Thyroid gland (tissue), 4 donors: ENCODE results near the gene EML5. TPM values are rescaled to one million over a fixed set of nuclear protein-coding genes. Genes with fewer than 3 reads are reported as not detected.

Experiments
- DNase-seq, 2 donors: peaks; one replicate each; pipeline ENCODE4 v3.0.0-alpha.2; 2019
- H3K27ac ChIP-seq, 3 donors: fragments of 200-600 bp; sonication (generic); 1 replicate in 2 of 3; 2 replicates in 1 of 3; pipeline ENCODE4 v1.5.1; 2016 to 2019; ENCODE audit warnings: mild to moderate bottlenecking in 1 of 3, moderate library complexity in 1 of 3
- H3K27me3 ChIP-seq: fragments of 200-600 bp; sonication (generic); one replicate; pipeline ENCODE4 v1.5.1; 2019
- H3K36me3 ChIP-seq, 2 donors: fragments of 200-600 bp; sonication (generic); one replicate each; pipeline ENCODE4 v1.5.1; 2016 to 2019
- H3K4me1 ChIP-seq, 2 donors: fragments of 200-600 bp; sonication (generic); one replicate each; pipeline ENCODE4 v1.5.1; 2017 to 2019
- H3K4me3 ChIP-seq, 3 donors: fragments of 200-600 bp; sonication (generic); replicated peaks in 1 of 3; 1 replicate in 2 of 3; 2 replicates in 1 of 3; pipeline ENCODE4 v1.5.1; 2016; ENCODE audit warnings: mild to moderate bottlenecking in 1 of 3
- H3K9me3 ChIP-seq: fragments of 200-600 bp; sonication (generic); one replicate; pipeline ENCODE4 v1.5.1; 2017
- CTCF ChIP-seq, 6 experiments: fragments of 200-600 bp in 3 of 6; fragments of 450-650 bp in 3 of 6; sonication (generic) in 3 of 6; IDR thresholded peaks; one replicate each; pipeline ENCODE4 v1.5.1; 2016 to 2019; ENCODE audit warnings: antibody characterized with exemption in 6 of 6, mild to moderate bottlenecking in 2 of 6, inconsistent platforms in 1 of 6, moderate library complexity in 1 of 6
- POLR2A ChIP-seq, 2 donors: fragments of 450-650 bp; IDR thresholded peaks; one replicate each; pipeline ENCODE4 v1.6.1; 2017; ENCODE audit warnings: antibody characterized with exemption in 2 of 2, mild to moderate bottlenecking in 2 of 2, moderate library complexity in 1 of 2
- WGBS, 2 donors: methylation state at CpG; one replicate each; pipeline ENCODE4 v1.1.5; 2017; 5-methylcytosine and 5-hydroxymethylcytosine counted together
- intact Hi-C: fragments of 100-400 bp; cut with DNase I; formaldehyde crosslinking; loops from one replicate; pipeline ENCODE4 v1.15.1; 2023
- total RNA-seq, 4 donors: library from RNA; depleted of rRNA; stranded (reverse); fragments of >200 nt; gene quantifications; one replicate each; pipeline ENCODE4 v1.2.3, GENCODE V29; 2016

EML5 gene
- total RNA-seq, 4 donors from 2014 or later = 3.8 to 15.8 (median 7.3) TPM

- peaks cover 26 to 34% of the 10 kb centered on the region in 2 donors for H3K36me3 ChIP-seq
- TF ChIP-seq CTCF (IDR thresholded peaks at IDR 0.05) = no peak
- TF ChIP-seq POLR2A (IDR thresholded peaks at IDR 0.05) = no peak
- H3K4me3 ChIP-seq = no peak overlapping the region
- 88 to 90% methylated on average over 5 of the region's 5 CpGs for WGBS, 2 donors
- no peaks in the 10 kb centered on the region for H3K9me3 ChIP-seq
- DNase-seq = no peak
- intact Hi-C loops = no loop called here
- no peak overlapping the region for H3K27ac ChIP-seq
- H3K4me1 ChIP-seq = no peaks in the 10 kb centered on the region
- no peaks in the 10 kb centered on the region for H3K27me3 ChIP-seq
Measured at GRCh38 chr14:88613552-88614010, 179.2 kb downstream of the EML5 start.

DNA sequence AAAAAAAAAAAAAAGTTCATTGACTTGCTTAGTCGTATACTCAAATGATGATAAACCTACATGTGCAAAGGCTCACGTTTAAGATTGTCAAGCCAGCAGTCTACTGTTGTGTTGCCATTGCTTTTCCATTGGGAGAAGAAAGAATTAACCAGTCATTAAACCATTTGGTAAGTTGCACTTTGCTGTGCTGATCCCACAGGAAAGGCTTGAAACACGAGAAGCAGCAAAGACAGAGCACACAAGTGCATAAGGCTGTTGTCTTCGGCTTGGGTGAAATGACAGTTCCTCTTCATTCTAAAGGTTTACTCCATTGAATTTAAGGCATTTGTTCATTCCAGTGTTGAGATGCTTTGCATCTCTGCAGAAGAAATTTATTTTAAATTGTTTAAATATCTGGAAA lies 179.8 kb downstream of the EML5 start:
- no peak for TF ChIP-seq POLR2A (IDR thresholded peaks at IDR 0.05)
- no peak for TF ChIP-seq CTCF (IDR thresholded peaks at IDR 0.05)
- no peak for DNase-seq
- no peaks in the 10 kb centered on the region for H3K9me3 ChIP-seq
- no peak overlapping the region for H3K27ac ChIP-seq
- H3K4me1 ChIP-seq = no peaks in the 10 kb centered on the region
- H3K27me3 ChIP-seq = no peaks in the 10 kb centered on the region
- H3K36me3 ChIP-seq = peaks cover 26 to 40% of the 10 kb centered on the region in 2 donors
- WGBS, 2 donors = 85 to 90% methylated on average over 4 of the region's 4 CpGs
- H3K4me3 ChIP-seq = no peak overlapping the region
- intact Hi-C loops = no loop called here

GRCh38 chr14:88611878-88612277 lies 180.9 kb downstream of the EML5 start:
- Histone ChIP-seq H3K36me3 (peaks cover 26 to 47% of the 10 kb centered on the region in 2 donors), H3K27me3 (no peaks in the 10 kb centered on the region), H3K9me3 (no peaks in the 10 kb centered on the region), H3K4me3 (no peak overlapping the region), H3K27ac (no peak overlapping the region), H3K4me1 (no peaks in the 10 kb centered on the region)
- 50 to 54% methylated on average over 1 of the region's 1 CpG for WGBS, 2 donors
- intact Hi-C loops = no loop called here
- TF ChIP-seq CTCF (IDR thresholded peaks at IDR 0.05) = no peak
- TF ChIP-seq POLR2A (IDR thresholded peaks at IDR 0.05) = no peak
- DNase-seq = no peak

DNA sequence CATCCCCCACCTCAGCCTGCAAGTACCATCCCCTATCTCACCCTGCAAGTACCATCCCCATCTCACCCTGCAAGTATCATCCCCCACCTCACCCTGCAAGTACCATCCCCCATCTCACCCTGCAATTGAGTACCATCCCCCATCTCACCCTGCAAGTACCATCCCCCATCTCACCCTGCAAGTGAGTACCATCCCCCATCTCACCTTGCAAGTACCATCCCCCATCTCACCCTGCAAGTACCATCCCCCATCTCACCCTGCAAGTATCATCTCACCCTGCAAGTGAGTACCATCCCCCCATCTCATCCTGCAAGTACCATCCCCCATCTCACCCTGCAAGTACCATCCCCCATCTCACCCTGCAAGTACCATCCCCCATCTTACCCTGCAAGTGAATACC lies 184.9 kb downstream of the EML5 start:
- no peaks in the 10 kb centered on the region for H3K9me3 ChIP-seq
- H3K4me1 ChIP-seq = no peaks in the 10 kb centered on the region
- no peak for TF ChIP-seq CTCF (IDR thresholded peaks at IDR 0.05)
- no peak for TF ChIP-seq POLR2A (IDR thresholded peaks at IDR 0.05)
- no peak overlapping the region for H3K27ac ChIP-seq
- DNase-seq = no peak
- intact Hi-C loops = no loop called here
- peaks cover 57 to 66% of the 10 kb centered on the region in 2 donors for H3K36me3 ChIP-seq
- H3K27me3 ChIP-seq = no peaks in the 10 kb centered on the region
- H3K4me3 ChIP-seq = no peak overlapping the region

- Histone ChIP-seq H3K4me1 (no peaks in the 10 kb centered on the region), H3K27ac (no peak overlapping the region), H3K4me3 (no peak overlapping the region), H3K9me3 (no peaks in the 10 kb centered on the region), H3K36me3 (peaks cover 51 to 58% of the 10 kb centered on the region in 2 donors), H3K27me3 (no peaks in the 10 kb centered on the region)
- TF ChIP-seq CTCF (IDR thresholded peaks at IDR 0.05) (no peak), POLR2A (IDR thresholded peaks at IDR 0.05) (no peak)
- WGBS, 2 donors = 87 to 92% methylated on average over 2 of the region's 2 CpGs
- DNase-seq = no peak
- intact Hi-C loops = no loop called here
Measured at GRCh38 chr14:88605594-88605993, 187.2 kb downstream of the EML5 start.
